ENCODE data around the gene UTP15.
A peak's percentile ranks its signal among the peaks of the same experiment; 100 is the strongest.

UTP15 gene

GRCh38 chr5:73565969-73566547 is 515 bp downstream of the UTP15 start:
- DNase-seq: peak in 1 of 2 donors; percentile 13

- DNase-seq: no peak
Observed at GRCh38 chr5:73582285-73583145, 17.0 kb downstream of the UTP15 start.

GRCh38 chr5:73587923-73588322 is 22.4 kb downstream of the UTP15 start:
- no peak for DNase-seq

- peak; percentile 9 to 77 for DNase-seq
Observed at GRCh38 chr5:73591102-73591695, 25.7 kb downstream of the UTP15 start.

- no peak for DNase-seq
Observed at GRCh38 chr5:73591698-73592501, 26.4 kb downstream of the UTP15 start.

GRCh38 chr5:73592551-73592950 is 27.0 kb downstream of the UTP15 start:
- DNase-seq: no peak

GRCh38 chr5:73596705-73597328 is 31.3 kb downstream of the UTP15 start:
- peak in 1 of 2 donors; percentile 2 for DNase-seq

- no peak for DNase-seq
Observed at GRCh38 chr5:73599380-73599779, 33.8 kb downstream of the UTP15 start.

- DNase-seq: no peak
Observed at GRCh38 chr5:73603998-73604397, 38.5 kb downstream of the UTP15 start.

GRCh38 chr5:73605223-73606087 is 39.9 kb downstream of the UTP15 start:
- no peak for DNase-seq

- no peak for DNase-seq
Observed at GRCh38 chr5:73606206-73606753, 40.7 kb downstream of the UTP15 start.

GRCh38 chr5:73607228-73607627 is 41.7 kb downstream of the UTP15 start:
- no peak for DNase-seq

GRCh38 chr5:73612799-73613198 is 47.3 kb downstream of the UTP15 start:
- no peak for DNase-seq

- DNase-seq: no peak
Observed at GRCh38 chr5:73615085-73615484, 49.5 kb downstream of the UTP15 start.

- DNase-seq: no peak
Observed at GRCh38 chr5:73615947-73616346, 50.4 kb downstream of the UTP15 start.

- no peak for DNase-seq
Observed at GRCh38 chr5:73617510-73618279, 52.2 kb downstream of the UTP15 start.

- no peak for DNase-seq
Observed at GRCh38 chr5:73619606-73620333, 54.2 kb downstream of the UTP15 start.

- DNase-seq: no peak
Observed at GRCh38 chr5:73620334-73620687, 54.8 kb downstream of the UTP15 start.

GRCh38 chr5:73623060-73623459 is 57.5 kb downstream of the UTP15 start:
- no peak for DNase-seq

- no peak for DNase-seq
Observed at GRCh38 chr5:73623901-73624404, 58.4 kb downstream of the UTP15 start.
